Naive B cell (primary cell): Measurements from ENCODE around the gene DGKI. TPM values are rescaled to one million over a fixed set of nuclear protein-coding genes. Genes with fewer than 3 reads are reported as not detected.
"Not testable (repeated sequence)": the region's sequence is repeated elsewhere in the genome, so short reads cannot be mapped to it uniquely, and the experiment has no call there.

ENCODE experiments used
- ATAC-seq, 2 donors: fragments of 150-1000 bp; cut with Tn5 transposase; 2 replicates each; pipeline ENCODE4 v1.10.0; 2021; ENCODE audit warnings: low read depth in 2 of 2, mild to moderate bottlenecking in 2 of 2, moderate library complexity in 2 of 2
- DNase-seq: peaks from one replicate; pipeline ENCODE4 v3.0.0; 2022
- H3K27ac Mint-ChIP-seq, 6 donors: one replicate each; pipeline ENCODE4 v1.8.0; 2020 to 2022; ENCODE audit warnings: mild to moderate bottlenecking in 6 of 6, mixed read lengths in 6 of 6, moderate library complexity in 5 of 6, inconsistent platforms in 2 of 6
- H3K27me3 Mint-ChIP-seq, 3 donors: one replicate each; pipeline ENCODE4 v1.8.0; 2021 to 2022; ENCODE audit warnings: mixed read lengths in 3 of 3, mild to moderate bottlenecking in 1 of 3
- H3K36me3 Mint-ChIP-seq, 2 donors: one replicate each; pipeline ENCODE4 v1.8.0; 2020 to 2022; ENCODE audit warnings: mixed read lengths in 2 of 2, inconsistent platforms in 1 of 2, mild to moderate bottlenecking in 1 of 2
- H3K4me1 Mint-ChIP-seq, 3 donors: one replicate each; pipeline ENCODE4 v1.8.0; 2020 to 2022; ENCODE audit warnings: mixed read lengths in 3 of 3, inconsistent platforms in 1 of 3, mild to moderate bottlenecking in 1 of 3, moderate library complexity in 1 of 3
- H3K4me3 Mint-ChIP-seq, 8 donors: one replicate each; pipeline ENCODE4 v1.8.0; 2020 to 2022; ENCODE audit warnings: mild to moderate bottlenecking in 8 of 8, mixed read lengths in 8 of 8, moderate library complexity in 8 of 8, inconsistent platforms in 2 of 8
- H3K9me3 Mint-ChIP-seq, 7 donors: one replicate each; pipeline ENCODE4 v1.8.0; 2020 to 2022; ENCODE audit warnings: mixed read lengths in 7 of 7, mild to moderate bottlenecking in 5 of 7, inconsistent platforms in 2 of 7, moderate library complexity in 1 of 7
- polyA plus RNA-seq, 6 donors: library from polyadenylated mRNA; unstranded; fragments of 300-500 nt; fragmentation: Illumina TruSeq; gene quantifications; one replicate each; pipeline ENCODE4 v1.2.3, GENCODE V29; 2021; ENCODE audit warnings: low read depth in 6 of 6

The DGKI gene
- polyA plus RNA-seq, 6 donors from 2014 or later = not detected

GRCh38 chr7:137727413-137727812, 119.4 kb downstream of the DGKI start:
- peaks cover 4 to 6% (median 5%) of the 10 kb centered on the region in 3 donors for H3K27me3 Mint-ChIP-seq
- no peaks in the 10 kb centered on the region for H3K4me1 Mint-ChIP-seq
- no peaks in the 10 kb centered on the region for H3K36me3 Mint-ChIP-seq
- no peak overlapping the region for H3K27ac Mint-ChIP-seq
- H3K4me3 Mint-ChIP-seq = no peak overlapping the region
- no peak for DNase-seq
- ATAC-seq = no peak
- H3K9me3 Mint-ChIP-seq = peaks cover 0 to 3% (median 0%) of the 10 kb centered on the region in 7 donors

- no peak for DNase-seq
- ATAC-seq = no peak
- Mint-ChIP-seq H3K36me3 (no peaks in the 10 kb centered on the region), H3K4me3 (no peak overlapping the region), H3K9me3 (peaks cover 0 to 2% (median 0%) of the 10 kb centered on the region in 7 donors), H3K27ac (no peak overlapping the region), H3K27me3 (peaks cover 7 to 10% (median 7%) of the 10 kb centered on the region in 3 donors), H3K4me1 (no peaks in the 10 kb centered on the region)
Measured at GRCh38 chr7:137718355-137718754, 128.4 kb downstream of the DGKI start.

DNA sequence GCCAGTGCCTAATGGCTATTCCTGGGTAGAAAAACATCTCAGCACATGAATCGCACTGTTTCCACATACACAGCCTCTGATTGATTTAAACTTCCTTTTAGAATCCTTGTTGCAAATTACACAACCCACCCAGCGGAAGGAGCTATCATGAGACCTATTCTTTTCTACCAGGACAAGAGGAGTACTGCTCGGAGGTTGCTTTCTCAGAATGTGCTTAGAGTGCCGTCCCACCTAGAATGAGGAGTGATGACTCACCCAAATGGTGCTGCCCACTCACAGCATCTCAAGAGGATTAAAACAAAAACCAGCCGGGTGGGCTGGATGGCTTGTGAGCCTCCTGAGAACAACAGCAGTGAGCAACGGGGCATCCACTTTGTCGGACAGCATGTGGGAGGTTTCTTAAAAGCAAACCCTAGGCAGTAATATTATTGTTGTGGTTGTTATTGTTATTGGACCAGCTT, 128.9 kb downstream of the DGKI start:
- H3K4me3 Mint-ChIP-seq = no peak overlapping the region
- no peak overlapping the region for H3K27ac Mint-ChIP-seq
- no peaks in the 10 kb centered on the region for H3K36me3 Mint-ChIP-seq
- ATAC-seq (no peak), DNase-seq (no peak)
- H3K4me1 Mint-ChIP-seq = no peaks in the 10 kb centered on the region
- H3K9me3 Mint-ChIP-seq = peaks cover 0 to 2% (median 0%) of the 10 kb centered on the region in 7 donors
- H3K27me3 Mint-ChIP-seq = peaks cover 7 to 10% (median 7%) of the 10 kb centered on the region in 3 donors

DNA sequence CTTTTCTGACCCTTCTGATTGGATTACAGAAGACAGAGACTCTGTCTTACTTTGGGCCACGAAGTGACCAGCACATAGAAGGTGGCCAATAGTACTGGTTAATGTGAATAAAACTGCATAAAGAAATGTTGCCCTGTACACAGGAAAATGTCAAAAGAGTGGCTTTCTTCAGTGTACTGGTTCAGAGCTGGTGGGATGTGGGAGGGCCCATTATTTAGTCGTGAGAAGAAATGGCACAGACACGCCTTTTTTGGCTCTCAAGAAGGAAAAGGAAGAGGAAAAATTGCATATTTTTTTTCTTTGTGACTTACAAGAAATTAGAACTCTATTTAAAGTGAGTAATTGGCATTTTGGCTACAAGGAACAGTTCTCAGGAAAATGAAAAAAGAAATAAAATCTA, 129.7 kb downstream of the DGKI start:
- no peak overlapping the region for H3K4me3 Mint-ChIP-seq
- H3K27me3 Mint-ChIP-seq = peaks cover 7 to 10% (median 7%) of the 10 kb centered on the region in 3 donors
- no peaks in the 10 kb centered on the region for H3K36me3 Mint-ChIP-seq
- DNase-seq (no peak), ATAC-seq (no peak)
- peaks cover 0 to 2% (median 0%) of the 10 kb centered on the region in 7 donors for H3K9me3 Mint-ChIP-seq
- H3K4me1 Mint-ChIP-seq = no peaks in the 10 kb centered on the region
- no peak overlapping the region for H3K27ac Mint-ChIP-seq

DNA sequence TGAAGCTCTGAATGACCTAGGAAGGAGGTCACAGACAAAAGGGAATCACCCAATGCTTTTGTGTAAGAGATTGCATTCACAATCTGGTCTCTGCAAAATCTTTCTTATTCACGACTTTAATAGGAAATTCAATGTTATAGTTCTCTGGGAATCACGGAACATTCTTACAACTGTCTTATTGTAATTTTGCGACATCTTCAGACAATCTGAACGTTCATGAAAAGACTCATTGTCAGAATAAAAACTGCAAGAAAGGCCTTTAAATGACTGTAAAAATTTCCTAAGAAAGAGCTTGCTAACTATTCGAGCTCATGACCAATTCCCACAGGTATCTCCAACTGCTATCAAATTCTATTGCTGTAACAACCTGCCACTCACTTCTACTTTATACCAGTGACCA, 130.7 kb downstream of the DGKI start:
- Mint-ChIP-seq H3K27me3 (peaks cover 11 to 13% (median 13%) of the 10 kb centered on the region in 3 donors), H3K4me3 (no peak overlapping the region), H3K9me3 (peaks cover 0 to 2% (median 0%) of the 10 kb centered on the region in 7 donors), H3K36me3 (no peaks in the 10 kb centered on the region), H3K4me1 (no peaks in the 10 kb centered on the region), H3K27ac (no peak overlapping the region)
- ATAC-seq = no peak
- no peak for DNase-seq

GRCh38 chr7:137715533-137715932, 131.2 kb downstream of the DGKI start:
- ATAC-seq (no peak), DNase-seq (no peak)
- Mint-ChIP-seq H3K9me3 (peaks cover 0 to 2% (median 0%) of the 10 kb centered on the region in 7 donors), H3K27ac (no peak overlapping the region), H3K36me3 (no peaks in the 10 kb centered on the region), H3K4me3 (no peak overlapping the region), H3K4me1 (no peaks in the 10 kb centered on the region), H3K27me3 (peaks cover 13 to 15% (median 13%) of the 10 kb centered on the region in 3 donors)

- no peaks in the 10 kb centered on the region for H3K36me3 Mint-ChIP-seq
- H3K9me3 Mint-ChIP-seq = peaks cover 0 to 2% (median 0%) of the 10 kb centered on the region in 7 donors
- H3K27me3 Mint-ChIP-seq = peaks cover 13 to 18% (median 13%) of the 10 kb centered on the region in 3 donors
- no peak for ATAC-seq
- H3K4me3 Mint-ChIP-seq = no peak overlapping the region
- no peaks in the 10 kb centered on the region for H3K4me1 Mint-ChIP-seq
- no peak overlapping the region for H3K27ac Mint-ChIP-seq
- no peak for DNase-seq
Measured at GRCh38 chr7:137715121-137715520, 131.7 kb downstream of the DGKI start.

DNA sequence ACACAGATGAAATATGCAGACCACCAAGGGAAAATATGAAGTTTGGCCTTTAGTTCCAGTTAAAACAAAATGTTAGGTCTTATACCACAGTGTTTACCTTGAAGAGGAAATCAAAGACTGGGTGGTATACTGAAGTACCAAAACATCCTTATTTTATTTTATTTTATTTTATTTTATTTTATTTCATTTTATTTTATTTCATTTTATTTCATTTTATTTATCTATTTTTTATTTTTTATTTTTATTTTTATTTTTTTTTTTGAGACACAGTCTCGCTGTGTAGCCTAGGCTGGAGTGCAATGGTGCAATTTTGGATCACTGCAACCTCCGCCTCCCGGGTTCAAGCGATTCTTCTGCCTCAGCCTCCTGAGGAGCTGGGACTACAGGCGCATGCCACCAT, 140.4 kb downstream of the DGKI start:
- H3K4me3 Mint-ChIP-seq, ATAC-seq, DNase-seq, H3K4me1 Mint-ChIP-seq, H3K27ac Mint-ChIP-seq: not testable (repeated sequence)
- Mint-ChIP-seq H3K36me3 (peaks cover 0 to 16% of the 10 kb centered on the region in 2 donors), H3K27me3 (peaks cover 2 to 15% (median 5%) of the 10 kb centered on the region in 3 donors), H3K9me3 (peaks cover 9 to 56% (median 20%) of the 10 kb centered on the region in 7 donors)

DNA sequence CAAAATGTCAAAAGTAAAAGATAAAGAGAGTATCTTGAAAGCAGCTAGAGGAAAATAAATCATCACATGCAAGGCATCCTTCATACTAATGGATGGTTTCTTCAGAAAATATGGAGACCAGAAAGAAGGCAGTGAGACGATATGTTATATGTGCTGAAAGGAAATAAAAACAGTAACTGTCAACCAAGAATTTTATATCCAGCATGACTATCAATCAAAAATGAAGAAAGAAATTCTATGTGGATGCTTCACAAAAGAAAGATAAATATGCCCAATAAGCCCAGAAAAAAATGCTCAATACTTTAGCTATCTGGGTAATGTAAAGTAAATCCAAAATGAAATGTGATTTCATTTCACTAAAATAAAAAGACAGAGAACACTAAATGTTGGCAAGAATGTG, 142.1 kb downstream of the DGKI start:
- H3K4me1 Mint-ChIP-seq = no peaks in the 10 kb centered on the region
- DNase-seq (no peak), ATAC-seq (no peak)
- H3K27ac Mint-ChIP-seq = no peak overlapping the region
- H3K9me3 Mint-ChIP-seq = peaks cover 9 to 56% (median 20%) of the 10 kb centered on the region in 7 donors
- H3K4me3 Mint-ChIP-seq = no peak overlapping the region
- H3K36me3 Mint-ChIP-seq = peaks cover 0 to 16% of the 10 kb centered on the region in 2 donors
- peaks cover 0 to 3% (median 3%) of the 10 kb centered on the region in 3 donors for H3K27me3 Mint-ChIP-seq

- DNase-seq (no peak), ATAC-seq (no peak)
- peaks cover 0 to 7% (median 1%) of the 10 kb centered on the region in 3 donors for H3K27me3 Mint-ChIP-seq
- no peak overlapping the region for H3K4me3 Mint-ChIP-seq
- H3K36me3 Mint-ChIP-seq = peaks cover 0 to 16% of the 10 kb centered on the region in 2 donors
- H3K4me1 Mint-ChIP-seq = no peaks in the 10 kb centered on the region
- peaks cover 9 to 56% (median 20%) of the 10 kb centered on the region in 7 donors for H3K9me3 Mint-ChIP-seq
- no peak overlapping the region for H3K27ac Mint-ChIP-seq
Measured at GRCh38 chr7:137703291-137704010, 143.3 kb downstream of the DGKI start.

- H3K4me1 Mint-ChIP-seq = no peaks in the 10 kb centered on the region
- DNase-seq (no peak), ATAC-seq (no peak)
- peaks cover 0 to 5% (median 0%) of the 10 kb centered on the region in 7 donors for H3K9me3 Mint-ChIP-seq
- no peaks in the 10 kb centered on the region for H3K36me3 Mint-ChIP-seq
- peaks cover 3 to 12% (median 6%) of the 10 kb centered on the region in 3 donors for H3K27me3 Mint-ChIP-seq
- no peak overlapping the region for H3K27ac Mint-ChIP-seq
- H3K4me3 Mint-ChIP-seq = no peak overlapping the region
Measured at GRCh38 chr7:137696988-137697387, 149.8 kb downstream of the DGKI start.

- H3K36me3 Mint-ChIP-seq = no peaks in the 10 kb centered on the region
- peaks cover 0 to 3% (median 0%) of the 10 kb centered on the region in 7 donors for H3K9me3 Mint-ChIP-seq
- H3K27ac Mint-ChIP-seq = no peak overlapping the region
- peaks cover 3 to 12% (median 6%) of the 10 kb centered on the region in 3 donors for H3K27me3 Mint-ChIP-seq
- H3K4me3 Mint-ChIP-seq = no peak overlapping the region
- H3K4me1 Mint-ChIP-seq = no peaks in the 10 kb centered on the region
- ATAC-seq = no peak
- DNase-seq = no peak
Measured at GRCh38 chr7:137696376-137696775, 150.4 kb downstream of the DGKI start.

GRCh38 chr7:137695942-137696341, 150.8 kb downstream of the DGKI start:
- H3K27ac Mint-ChIP-seq = no peak overlapping the region
- H3K4me3 Mint-ChIP-seq = no peak overlapping the region
- peaks cover 0 to under 1% (median 0%) of the 10 kb centered on the region in 7 donors for H3K9me3 Mint-ChIP-seq
- H3K4me1 Mint-ChIP-seq = no peaks in the 10 kb centered on the region
- H3K27me3 Mint-ChIP-seq = peaks cover 3 to 12% (median 6%) of the 10 kb centered on the region in 3 donors
- no peak for DNase-seq
- H3K36me3 Mint-ChIP-seq = no peaks in the 10 kb centered on the region
- no peak for ATAC-seq

DNA sequence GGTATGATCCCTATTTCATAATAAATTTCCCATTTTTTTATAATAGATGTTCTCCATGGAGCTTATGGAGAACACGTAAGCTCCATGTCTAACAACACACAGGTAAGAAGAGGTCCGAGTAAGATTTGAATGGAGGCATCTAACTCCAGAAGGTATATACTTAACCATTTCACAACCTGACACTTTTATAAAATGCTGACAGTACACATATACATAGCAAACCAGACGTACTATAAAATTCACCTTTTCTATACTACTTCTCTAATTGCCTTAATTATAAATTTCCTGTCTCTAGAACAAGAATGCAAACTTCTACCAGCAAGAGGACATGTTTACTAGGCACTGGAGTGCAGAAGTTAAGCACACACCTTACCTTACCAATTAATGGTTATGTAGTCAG, 151.3 kb downstream of the DGKI start:
- peaks cover 3 to 12% (median 6%) of the 10 kb centered on the region in 3 donors for H3K27me3 Mint-ChIP-seq
- ATAC-seq (no peak), DNase-seq (no peak)
- no peaks in the 10 kb centered on the region for H3K4me1 Mint-ChIP-seq
- H3K27ac Mint-ChIP-seq = no peak overlapping the region
- no peak overlapping the region for H3K4me3 Mint-ChIP-seq
- no peaks in the 10 kb centered on the region for H3K9me3 Mint-ChIP-seq
- H3K36me3 Mint-ChIP-seq = no peaks in the 10 kb centered on the region
